SH-SY5Y (cell line): ENCODE measurements around the gene PLCL1.

Experiments used
- GATA2 ChIP-seq: IDR thresholded peaks from 2 replicates; pipeline ENCODE4 v1.6.1; 2011; ENCODE audit warnings: mild to moderate bottlenecking, low read depth, low read length
- GATA3 ChIP-seq: IDR thresholded peaks from 2 replicates; pipeline ENCODE4 v1.6.1; 2011; ENCODE audit warnings: low read depth, mild to moderate bottlenecking, low read length, moderate library complexity

DNA sequence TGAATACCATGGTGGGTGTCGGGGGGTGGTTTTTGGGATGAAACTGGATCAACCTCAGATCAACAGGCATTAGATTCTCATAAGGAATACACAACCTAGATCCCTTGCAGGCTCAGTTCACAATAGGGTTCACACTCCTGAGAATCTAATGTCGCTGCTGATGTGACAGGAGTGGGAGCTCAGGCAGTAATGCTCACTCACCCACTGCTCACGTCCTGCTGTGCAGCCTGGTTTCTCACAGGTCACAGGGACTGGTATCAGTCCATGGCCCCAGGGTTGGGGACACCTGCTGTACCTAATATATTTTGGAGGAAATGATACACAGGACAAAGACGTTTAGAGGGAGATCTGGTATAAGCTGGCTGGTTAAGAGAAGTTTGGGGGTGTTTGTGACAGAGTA lies 338.8 kb downstream of the PLCL1 start:
- TF ChIP-seq GATA2, result peak; percentile 56; the same call in 1 of the 2 replicates
- TF ChIP-seq GATA3, result no peak
